Activated CD4-positive, CD25-positive, alpha-beta regulatory T cell (primary cell): ENCODE measurements around the gene CACNA1F.

Experiments used
- DNase-seq, 4 experiments: peaks; one replicate each; lab custom pipeline; 2025; lab: John Stamatoyannopoulos, UW

The CACNA1F gene

GRCh38 chrX:49199315-49199595 is 33.9 kb downstream of the CACNA1F start:
- no peak for DNase-seq

DNA sequence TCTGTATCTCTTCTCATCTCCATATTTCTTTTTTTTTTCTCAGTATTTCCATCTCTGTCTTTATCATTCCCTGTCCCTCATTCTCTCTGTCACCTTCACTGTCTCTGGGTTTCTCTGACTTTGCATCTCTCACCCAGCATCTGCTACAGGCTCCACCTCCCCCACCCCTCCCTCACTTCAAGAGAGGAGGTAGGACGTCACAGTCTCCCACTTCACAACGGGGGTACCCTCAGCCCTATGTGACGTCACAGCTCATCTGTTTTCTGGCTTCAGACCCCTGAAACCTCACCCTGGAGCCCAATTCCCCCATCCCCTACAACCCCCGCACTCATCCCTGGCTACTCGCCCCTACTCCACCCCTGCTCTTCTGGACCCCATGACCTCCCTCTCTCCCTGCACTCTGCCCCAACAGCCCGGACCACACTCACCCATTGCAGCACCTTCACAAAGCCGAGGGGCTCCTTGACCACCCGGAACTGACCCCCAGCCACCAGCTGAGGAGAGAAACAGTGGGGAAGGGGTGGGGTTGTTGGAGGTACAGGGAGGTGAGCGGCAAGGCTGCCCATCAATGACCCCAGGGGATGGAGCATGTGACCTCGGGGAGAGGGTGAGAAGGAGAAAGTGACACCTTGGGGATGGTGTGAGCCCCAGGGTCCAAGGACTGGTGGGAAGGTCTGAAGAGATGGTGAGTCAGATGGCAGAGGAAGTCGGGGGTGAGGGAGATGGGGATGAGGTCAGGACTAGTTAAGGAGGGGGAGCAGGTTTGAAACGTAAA is 34.4 kb downstream of the CACNA1F start:
- no peak for DNase-seq

- DNase-seq: no peak
Measured at GRCh38 chrX:49197543-49198087, 35.5 kb downstream of the CACNA1F start.

DNA sequence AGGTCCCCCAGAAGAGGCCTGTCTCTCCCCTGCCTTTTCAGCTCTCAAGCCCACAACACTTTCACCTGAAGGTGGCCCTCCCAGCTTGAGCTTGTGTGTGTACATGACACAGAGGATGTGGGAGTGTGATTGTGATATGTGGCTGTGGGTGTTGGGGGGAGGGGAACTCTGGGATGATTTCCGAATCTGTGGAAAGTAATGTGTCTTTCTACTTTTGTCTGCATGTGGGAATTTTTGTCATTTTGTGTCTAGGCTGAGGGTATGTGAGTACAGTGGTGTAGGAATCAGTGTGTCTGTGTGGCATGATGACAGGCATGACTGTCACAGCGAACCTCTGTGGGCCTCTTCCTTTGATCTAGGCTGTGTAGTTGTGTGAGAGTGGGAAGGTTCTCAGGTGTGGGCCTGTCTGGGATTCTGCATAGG is 39.6 kb downstream of the CACNA1F start:
- no peak for DNase-seq

GRCh38 chrX:49192722-49193328 is 40.3 kb downstream of the CACNA1F start:
- no peak for DNase-seq

- peak in 1 of 4 experiments; percentile 34 for DNase-seq
Measured at GRCh38 chrX:49191574-49192011, 41.5 kb downstream of the CACNA1F start.

DNA sequence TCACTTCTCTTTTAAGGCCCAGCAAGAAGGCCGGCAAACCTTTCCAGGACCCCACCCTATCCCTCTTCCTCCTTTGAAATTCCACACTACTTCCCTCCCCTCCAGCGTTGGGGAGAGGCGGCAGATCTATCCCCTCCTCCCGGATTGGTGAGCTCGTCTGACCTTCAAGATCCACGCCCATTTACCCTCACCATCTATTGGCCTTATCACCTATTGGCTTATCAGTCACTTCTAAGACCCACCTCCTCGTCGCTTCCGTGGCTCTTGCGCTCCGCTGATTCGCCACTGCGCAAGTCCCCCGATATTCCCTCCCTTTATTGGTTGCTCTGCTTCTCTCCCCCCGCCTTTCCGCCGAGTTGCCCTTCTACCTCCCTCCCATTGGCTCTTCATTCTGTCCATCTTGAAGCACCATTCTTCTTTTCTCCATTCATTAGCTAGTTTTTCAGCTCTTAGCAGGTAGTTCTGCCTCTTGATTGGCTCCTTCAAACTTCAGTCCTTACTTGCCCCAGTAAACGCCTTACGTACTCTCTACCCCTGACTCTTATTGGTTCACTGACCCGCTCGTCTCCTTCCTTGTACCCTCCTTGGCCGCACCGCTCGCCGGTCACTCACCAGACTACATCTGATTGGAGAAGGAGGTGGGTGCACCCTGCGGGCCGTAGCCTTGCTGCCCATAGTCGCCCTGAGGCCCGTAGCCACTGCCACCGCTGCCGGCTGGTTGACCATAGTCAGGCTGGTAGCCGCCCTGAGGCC is 42.1 kb downstream of the CACNA1F start:
- peak; percentile 21 to 64 (median 56) for DNase-seq

- no peak for DNase-seq
Measured at GRCh38 chrX:49189606-49190005, 43.5 kb downstream of the CACNA1F start.

DNA sequence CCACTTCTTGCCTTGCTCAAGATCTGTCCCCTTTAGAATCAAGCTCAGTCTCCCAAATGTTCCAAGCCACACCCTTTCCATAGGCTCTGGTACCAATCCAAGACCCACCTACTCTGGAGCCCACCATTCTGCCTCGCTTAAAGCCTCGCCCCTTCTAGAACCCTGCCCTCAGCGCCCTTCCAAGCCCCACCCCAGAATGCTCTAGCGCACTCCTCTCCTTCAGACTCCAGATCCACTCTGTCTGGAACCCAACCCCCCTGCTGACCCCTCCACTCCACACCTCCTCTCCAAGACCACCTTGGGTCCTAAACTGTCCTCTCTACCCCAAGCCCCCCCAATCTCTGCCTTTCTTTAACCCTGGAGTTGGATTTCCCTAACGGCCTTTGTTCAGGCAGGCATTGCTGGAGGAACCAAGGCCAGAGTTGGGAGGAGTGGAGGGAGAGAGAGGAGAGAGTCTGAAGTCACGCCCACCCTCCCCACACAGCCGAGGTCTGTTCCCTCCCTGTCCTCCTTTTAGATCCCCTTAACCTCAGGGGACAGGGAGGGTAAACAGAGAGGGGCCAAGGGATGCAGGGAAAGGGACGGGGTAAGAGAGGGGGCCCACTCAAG is 44.6 kb downstream of the CACNA1F start:
- no peak for DNase-seq

GRCh38 chrX:49187526-49187925 is 45.6 kb downstream of the CACNA1F start:
- DNase-seq: no peak

DNA sequence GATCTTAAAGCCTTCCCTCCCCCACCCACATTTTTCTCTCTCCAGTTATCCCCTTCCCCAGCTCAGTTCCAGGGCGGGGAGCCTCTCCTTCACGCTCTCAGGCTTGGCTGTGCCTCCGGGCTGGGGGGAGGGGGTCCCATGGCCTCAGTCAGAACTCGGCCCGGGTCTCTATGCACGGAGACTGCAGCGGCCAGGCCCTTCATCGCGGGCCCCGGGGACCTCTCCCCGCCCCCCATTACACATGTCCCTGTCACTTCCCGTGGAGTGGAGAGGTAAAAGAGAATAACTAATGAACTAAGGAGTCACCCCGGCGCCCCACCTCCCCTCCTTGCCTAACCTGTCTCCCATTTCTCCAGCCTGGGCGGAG is 46.1 kb downstream of the CACNA1F start:
- no peak for DNase-seq

- peak; percentile 37 to 57 (median 52) for DNase-seq
Measured at GRCh38 chrX:49186125-49187027, 46.8 kb downstream of the CACNA1F start, which contains the start of gene PRICKLE3. PRICKLE3 (minus strand) TSS chrX:49186373; CDS start chrX:49186297, 76 bp downstream.

- DNase-seq: no peak
Measured at GRCh38 chrX:49184294-49185281, 48.6 kb downstream of the CACNA1F start.

- DNase-seq: no peak
Measured at GRCh38 chrX:49183701-49184281, 49.3 kb downstream of the CACNA1F start.

- no peak for DNase-seq
Measured at GRCh38 chrX:49179358-49179757, 53.8 kb downstream of the CACNA1F start.

- no peak for DNase-seq
Measured at GRCh38 chrX:49178537-49178936, 54.6 kb downstream of the CACNA1F start.

GRCh38 chrX:49177873-49178480 is 55.2 kb downstream of the CACNA1F start:
- no peak for DNase-seq

- no peak for DNase-seq
Measured at GRCh38 chrX:49177338-49177833, 55.8 kb downstream of the CACNA1F start.
